Measurements from ENCODE around the gene IRF8.

IRF8 gene

GRCh38 chr16:85960486-85961046 lies 61.6 kb downstream of the IRF8 start:
- DNase-seq (ENCODE audit: low spot score), result no peak

- no peak for DNase-seq (ENCODE audit: low spot score)
These were observed 63.3 kb downstream of the IRF8 start for GRCh38 chr16:85961988-85962915.

GRCh38 chr16:85963753-85964285 lies 64.9 kb downstream of the IRF8 start:
- no peak for DNase-seq (ENCODE audit: low spot score)

- DNase-seq (ENCODE audit: low spot score), result peak; percentile 81
These were observed 66.2 kb downstream of the IRF8 start for GRCh38 chr16:85965125-85965524.

GRCh38 chr16:85967111-85967510 lies 68.1 kb downstream of the IRF8 start:
- no peak for DNase-seq (ENCODE audit: low spot score)

- DNase-seq (ENCODE audit: low spot score), result no peak
These were observed 69.3 kb downstream of the IRF8 start for GRCh38 chr16:85968041-85968920.

GRCh38 chr16:85969159-85969558 lies 70.2 kb downstream of the IRF8 start:
- no peak for DNase-seq (ENCODE audit: low spot score)

- DNase-seq (ENCODE audit: low spot score), result no peak
These were observed 70.6 kb downstream of the IRF8 start for GRCh38 chr16:85969591-85969990.

GRCh38 chr16:85970016-85970733 lies 71.2 kb downstream of the IRF8 start:
- no peak for DNase-seq (ENCODE audit: low spot score)

GRCh38 chr16:85970738-85971137 lies 71.8 kb downstream of the IRF8 start:
- no peak for DNase-seq (ENCODE audit: low spot score)

All from germinal center (tissue), 1 donor.